GM13976 (cell line): ENCODE measurements around the gene PBX3.

Experiments used
- DNase-seq: peaks from one replicate; pipeline ENCODE4 v3.0.0; 2012; ENCODE audit warnings: low spot score
- in situ Hi-C: fragments of 300-500 bp; cut with MboI; formaldehyde crosslinking; loops from one replicate; pipeline ENCODE4 v1.12.0; 2022; ENCODE audit warnings: low sequenced_read_pairs, mixed read lengths, inconsistent platforms; ENCODE audit not compliant: unreplicated experiment
- TF ChIP-seq, protein P1 (sequence below): IDR thresholded peaks from 2 replicates; pipeline ENCODE4 v1.5.1; 2012; ENCODE audit warnings: borderline replicate concordance, mild to moderate bottlenecking; ENCODE audit not compliant: insufficient read depth; ENCODE audit errors: extremely low read depth, missing control alignments, control extremely low read depth

Gene PBX3

DNA sequence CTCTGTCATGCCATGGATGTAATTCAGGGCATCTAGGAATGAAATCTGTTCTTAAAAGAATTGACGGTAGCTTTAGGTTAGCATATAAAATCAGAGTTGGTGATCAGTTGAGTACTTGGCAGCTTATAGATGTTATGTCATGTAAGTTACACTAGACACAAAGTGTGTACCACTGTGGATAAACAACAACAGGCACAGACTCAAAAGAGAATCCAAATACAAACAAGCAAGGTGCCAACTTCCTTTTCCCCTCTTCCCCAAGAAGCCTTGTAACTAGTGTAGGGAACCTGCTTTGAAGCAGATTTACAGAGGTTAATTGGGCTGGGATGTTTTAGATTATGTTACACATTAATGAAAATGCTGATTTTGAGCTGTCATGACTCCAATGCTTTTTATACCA is 167.2 kb downstream of the PBX3 start:
- TF ChIP-seq, protein P1, sequence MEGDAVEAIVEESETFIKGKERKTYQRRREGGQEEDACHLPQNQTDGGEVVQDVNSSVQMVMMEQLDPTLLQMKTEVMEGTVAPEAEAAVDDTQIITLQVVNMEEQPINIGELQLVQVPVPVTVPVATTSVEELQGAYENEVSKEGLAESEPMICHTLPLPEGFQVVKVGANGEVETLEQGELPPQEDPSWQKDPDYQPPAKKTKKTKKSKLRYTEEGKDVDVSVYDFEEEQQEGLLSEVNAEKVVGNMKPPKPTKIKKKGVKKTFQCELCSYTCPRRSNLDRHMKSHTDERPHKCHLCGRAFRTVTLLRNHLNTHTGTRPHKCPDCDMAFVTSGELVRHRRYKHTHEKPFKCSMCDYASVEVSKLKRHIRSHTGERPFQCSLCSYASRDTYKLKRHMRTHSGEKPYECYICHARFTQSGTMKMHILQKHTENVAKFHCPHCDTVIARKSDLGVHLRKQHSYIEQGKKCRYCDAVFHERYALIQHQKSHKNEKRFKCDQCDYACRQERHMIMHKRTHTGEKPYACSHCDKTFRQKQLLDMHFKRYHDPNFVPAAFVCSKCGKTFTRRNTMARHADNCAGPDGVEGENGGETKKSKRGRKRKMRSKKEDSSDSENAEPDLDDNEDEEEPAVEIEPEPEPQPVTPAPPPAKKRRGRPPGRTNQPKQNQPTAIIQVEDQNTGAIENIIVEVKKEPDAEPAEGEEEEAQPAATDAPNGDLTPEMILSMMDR: no peak
- no peak for DNase-seq
- in situ Hi-C loops: no loop called here

DNA sequence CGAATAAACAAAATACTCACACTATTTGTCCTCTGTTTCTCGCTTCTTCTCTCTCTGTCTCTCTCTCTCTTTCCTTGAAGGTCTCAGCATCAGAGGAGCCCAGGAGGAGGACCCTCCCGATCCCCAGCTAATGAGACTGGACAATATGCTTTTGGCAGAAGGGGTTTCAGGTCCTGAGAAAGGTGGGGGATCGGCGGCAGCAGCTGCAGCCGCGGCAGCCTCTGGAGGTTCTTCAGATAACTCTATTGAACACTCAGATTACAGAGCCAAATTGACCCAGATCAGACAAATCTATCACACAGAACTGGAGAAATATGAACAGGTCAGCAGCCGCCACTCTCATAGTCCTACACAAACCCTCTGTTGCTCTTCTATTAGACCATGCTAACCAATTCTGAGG is 168.4 kb downstream of the PBX3 start:
- in situ Hi-C loops: no loop called here
- no peak for DNase-seq
- TF ChIP-seq, protein P1: no peak

DNA sequence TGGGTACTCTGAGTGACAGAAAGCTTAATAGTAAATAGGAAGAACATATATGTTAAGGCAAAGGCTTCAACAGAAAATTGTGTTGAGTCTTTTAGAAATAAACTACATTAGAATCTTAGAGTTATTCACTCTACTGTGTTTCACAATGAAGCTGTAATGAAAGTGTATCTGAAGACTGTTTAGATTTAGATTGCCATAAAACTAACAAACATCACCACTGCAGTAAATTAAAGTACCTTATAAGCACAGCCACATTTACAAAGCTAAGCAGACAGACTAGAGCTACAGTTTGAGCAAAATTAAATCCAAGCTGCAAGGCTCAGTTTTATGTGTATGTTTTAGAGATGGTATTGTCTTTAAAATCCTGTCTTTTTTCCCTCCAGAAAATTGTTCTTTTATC is 172.4 kb downstream of the PBX3 start:
- DNase-seq: no peak
- TF ChIP-seq, protein P1: no peak
- in situ Hi-C loops: no loop called here

DNA sequence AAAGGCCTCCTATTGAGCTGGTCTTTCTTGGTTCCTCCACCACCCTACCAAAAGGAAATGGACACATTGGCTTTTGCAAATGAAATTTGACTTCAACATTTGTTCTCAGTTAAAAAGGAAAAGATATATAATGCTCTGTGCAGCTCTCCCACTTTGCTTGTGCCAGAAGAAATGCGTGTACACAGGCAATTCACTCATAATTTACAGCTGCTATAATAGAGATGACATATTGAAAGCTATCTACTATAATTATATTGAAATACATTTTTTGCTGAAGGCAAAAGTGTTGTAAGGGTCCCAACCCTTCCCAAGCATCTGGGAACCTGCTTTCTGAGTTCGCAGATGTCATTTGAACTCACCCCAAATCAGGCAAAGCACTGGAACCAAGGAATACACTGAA is 173.2 kb downstream of the PBX3 start:
- TF ChIP-seq, protein P1: no peak
- in situ Hi-C loops: no loop called here

DNA sequence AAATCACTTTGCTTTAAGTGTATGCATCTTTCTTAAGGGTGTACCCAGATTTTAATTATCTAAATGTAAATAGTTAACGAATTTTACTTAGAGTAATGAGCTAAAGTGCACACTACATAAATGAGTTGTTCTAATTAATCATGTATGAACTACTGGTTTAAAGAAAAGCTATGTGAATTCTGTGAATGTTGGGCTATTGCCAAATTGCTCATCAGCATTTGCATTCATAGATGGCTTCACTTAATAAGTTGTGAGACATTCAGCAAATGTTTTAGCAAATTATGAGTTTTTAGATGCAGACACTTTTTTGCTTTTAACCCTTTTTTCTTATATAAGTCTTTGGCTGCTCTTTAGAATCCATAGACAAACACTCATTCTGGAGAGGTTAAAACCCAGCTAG is 175.7 kb downstream of the PBX3 start:
- in situ Hi-C loops: no loop called here
- TF ChIP-seq, protein P1: no peak

More for the DNA sequence above, 173.2 kb downstream of the PBX3 start:
- DNase-seq: no peak

DNA sequence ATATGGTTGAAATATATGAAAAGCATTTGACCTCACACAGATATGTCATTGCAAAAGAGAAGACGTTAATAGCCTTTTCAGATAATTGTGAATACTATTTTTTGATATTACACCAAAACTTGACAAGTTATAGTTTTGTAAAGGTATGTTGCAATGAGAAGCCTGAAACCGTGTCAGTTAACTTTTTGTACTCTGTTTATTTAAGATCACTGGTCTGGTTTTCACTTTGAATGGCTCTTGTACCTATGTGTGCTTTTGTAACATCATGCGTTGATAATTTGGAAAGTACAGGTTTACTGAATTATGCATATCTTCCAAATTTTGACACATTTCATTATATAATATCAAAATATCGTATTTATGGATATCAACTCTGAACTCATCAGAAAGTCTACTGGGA is 177.2 kb downstream of the PBX3 start:
- in situ Hi-C loops: no loop called here
- no peak for DNase-seq
- TF ChIP-seq, protein P1: no peak

More for the DNA sequence above, 175.7 kb downstream of the PBX3 start:
- no peak for DNase-seq

DNA sequence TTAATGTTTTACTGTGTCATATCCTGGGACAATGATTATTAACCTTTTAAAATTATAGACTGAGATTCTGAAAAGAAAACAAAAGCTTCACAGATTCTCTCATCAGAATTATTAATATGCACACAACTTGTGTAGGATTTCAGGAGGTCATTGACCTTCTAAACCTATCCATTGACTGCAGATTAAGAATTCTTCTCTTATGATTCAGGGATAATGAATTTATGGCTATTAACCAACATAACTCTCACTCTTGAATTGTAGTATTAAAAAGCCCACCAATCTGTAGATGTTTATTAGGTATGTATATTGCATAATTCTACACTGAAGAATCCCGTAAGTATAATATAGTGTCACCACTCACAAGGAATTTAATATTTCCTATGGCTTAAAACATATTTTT is 179.8 kb downstream of the PBX3 start:
- no peak for DNase-seq
- TF ChIP-seq, protein P1: no peak
- in situ Hi-C loops: no loop called here
